Keratinocyte (primary cell): ENCODE data around the gene FGD4. TPM values are rescaled to one million over a fixed set of nuclear protein-coding genes. Genes with fewer than 3 reads are reported as not detected.

Source experiments
- DNase-seq: peaks from one replicate; pipeline ENCODE4 v3.0.0-alpha.2; 2011; ENCODE audit warnings: low read depth, missing footprints, low spot score
- FAIRE-seq: peaks from 2 replicates; lab custom pipeline; 2011; peaks lifted over from hg19 to GRCh38; lab: Jason Lieb, UNC
- H2AFZ ChIP-seq: 2 replicates; pipeline ENCODE4 v1.6.0; 2012; ENCODE audit warnings: low read length, control low read depth, inconsistent platforms; ENCODE audit not compliant: control insufficient read depth
- H3K27ac ChIP-seq: 2 replicates; pipeline ENCODE4 v1.5.1; 2011; ENCODE audit warnings: low read length; ENCODE audit not compliant: control insufficient read depth, insufficient read depth
- H3K27me3 ChIP-seq: 3 replicates; pipeline ENCODE4 v1.6.0; 2011; ENCODE audit warnings: low read length; ENCODE audit not compliant: control insufficient read depth, insufficient read depth; ENCODE audit errors: extremely low read depth
- H3K36me3 ChIP-seq, 2 experiments: 2 replicates in 1 of 2; 3 replicates in 1 of 2; pipeline ENCODE4 v1.5.1; 2011; ENCODE audit warnings: low read length in 2 of 2, mild to moderate bottlenecking in 1 of 2; ENCODE audit not compliant: control insufficient read depth in 2 of 2, insufficient read depth in 2 of 2; ENCODE audit errors: extremely low read depth in 1 of 2
- H3K4me1 ChIP-seq: 3 replicates; pipeline ENCODE4 v1.5.1; 2011; ENCODE audit warnings: low read length; ENCODE audit not compliant: control insufficient read depth, insufficient read depth; ENCODE audit errors: extremely low read depth
- H3K4me2 ChIP-seq: 3 replicates; pipeline ENCODE4 v1.6.0; 2011; ENCODE audit warnings: low read depth, low read length; ENCODE audit not compliant: control insufficient read depth, insufficient read depth; ENCODE audit errors: extremely low read depth
- H3K4me3 ChIP-seq, 3 experiments: fragments of 200-600 bp in 1 of 3; sonication (generic) in 1 of 3; 2 replicates in 2 of 3; 3 replicates in 1 of 3; pipeline ENCODE4 v1.5.1; 2011 to 2016; ENCODE audit warnings: low read length in 3 of 3, mild to moderate bottlenecking in 3 of 3, control low read depth in 2 of 3, inconsistent platforms in 1 of 3, low read depth in 1 of 3, mixed read lengths in 1 of 3, mixed run types in 1 of 3, moderate library complexity in 1 of 3; ENCODE audit not compliant: control insufficient read depth in 2 of 3, insufficient read depth in 2 of 3; ENCODE audit errors: extremely low read depth in 1 of 3
- H3K79me2 ChIP-seq: 2 replicates; pipeline ENCODE4 v1.6.0; 2012; ENCODE audit warnings: low read length; ENCODE audit not compliant: control insufficient read depth, insufficient read depth
- H3K9ac ChIP-seq: 3 replicates; pipeline ENCODE4 v1.6.0; 2011; ENCODE audit warnings: low read length; ENCODE audit not compliant: control insufficient read depth, insufficient read depth; ENCODE audit errors: extremely low read depth
- H3K9me1 ChIP-seq: 3 replicates; pipeline ENCODE4 v1.6.0; 2011; ENCODE audit warnings: low read length; ENCODE audit not compliant: control insufficient read depth, insufficient read depth; ENCODE audit errors: extremely low read depth
- H3K9me3 ChIP-seq: 2 replicates; pipeline ENCODE4 v1.5.1; 2012; ENCODE audit warnings: low read depth, low read length; ENCODE audit not compliant: control insufficient read depth
- H4K20me1 ChIP-seq: 3 replicates; pipeline ENCODE4 v1.6.0; 2011; ENCODE audit warnings: low read length; ENCODE audit not compliant: control insufficient read depth, insufficient read depth; ENCODE audit errors: extremely low read depth
- EZH2 ChIP-seq: IDR thresholded peaks from one replicate; pipeline ENCODE4 v1.6.1; 2012; ENCODE audit warnings: inconsistent platforms, mild to moderate bottlenecking, low read length, moderate library complexity
- dilution Hi-C: fragments of 300-500 bp; cut with MboI; formaldehyde crosslinking; loops from one replicate; pipeline ENCODE4 v1.7.0; 2020; ENCODE audit warnings: low sequenced_read_pairs; ENCODE audit not compliant: extremely low pct_ligation_motif_present
- polyA plus RNA-seq, 5 experiments: library from polyadenylated mRNA; depleted of rRNA in 3 of 5; stranded (reverse) in 3 of 5; stranded (forward) in 1 of 5; unstranded in 1 of 5; fragments of >200 nt; gene quantifications; 1 replicate in 1 of 5; 2 replicates in 3 of 5; 3 replicates in 1 of 5; pipeline versions ENCODE4 v1.2.1 to v1.2.3, GENCODE V29; 2011 to 2012; ENCODE audit warnings: missing spikeins in 2 of 5, low read depth in 1 of 5, low replicate concordance in 1 of 5
- TF ChIP-seq, protein P1 (sequence below), 3 experiments: IDR thresholded peaks in 1 of 3; conservative IDR thresholded peaks in 1 of 3; optimal IDR thresholded peaks in 1 of 3; 2 replicates in 2 of 3; 3 replicates in 1 of 3; pipeline versions ENCODE3 to v1.5.1; 2011; ENCODE audit warnings: low read length in 3 of 3, mild to moderate bottlenecking in 3 of 3, moderate library complexity in 2 of 3, control low read depth in 1 of 3, inconsistent platforms in 1 of 3; ENCODE audit not compliant: insufficient read depth in 2 of 3; ENCODE audit errors: extremely low read depth in 1 of 3

The FGD4 gene
- polyA plus RNA-seq, 1 donor (not counting 4 experiments of a cell fraction or from before 2014, with no cell fraction given), result 10.5 TPM

DNA sequence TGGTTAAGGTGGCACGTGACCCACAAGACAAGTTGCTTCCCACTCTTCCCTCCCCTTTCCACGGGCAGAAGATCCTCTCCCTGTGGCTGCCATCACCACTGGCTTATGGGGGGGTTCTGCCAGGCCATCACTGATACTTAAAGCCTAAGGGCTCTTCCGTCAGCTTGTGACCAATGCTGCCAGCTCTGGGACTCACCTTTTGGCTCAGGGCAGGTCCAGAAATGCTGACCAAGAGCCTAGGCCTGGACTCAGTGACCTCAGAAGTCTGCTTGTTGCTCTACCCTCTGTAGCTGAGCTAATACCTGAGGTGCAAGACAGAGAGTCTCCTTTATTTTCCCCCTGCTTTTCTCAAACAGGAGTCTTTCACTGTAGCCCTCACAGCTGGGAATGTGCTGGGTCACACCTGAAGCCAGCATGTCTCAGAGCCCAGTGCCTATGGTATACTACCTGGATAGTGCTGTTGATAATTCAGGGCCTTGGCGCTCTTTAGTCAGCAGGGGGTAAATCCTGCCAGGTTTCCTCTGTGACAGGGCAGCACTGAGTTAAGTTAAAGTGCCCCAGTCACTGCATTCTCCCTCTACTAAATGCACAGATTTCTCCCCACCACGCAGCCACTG lies 19.7 kb downstream of the FGD4 start:
- Histone ChIP-seq H3K4me1 (peaks cover 7% of the 10 kb centered on the region), H3K4me3 (no peak overlapping the region), H3K36me3 (peaks cover 0 to 7% of the 10 kb centered on the region in 2 experiments), H3K27ac (no peak overlapping the region), H3K9ac (no peak overlapping the region), H3K27me3 (no peaks in the 10 kb centered on the region), H3K79me2 (peaks cover 82% of the 10 kb centered on the region), H3K9me1 (peaks cover 3% of the 10 kb centered on the region), H3K4me2 (no peak overlapping the region), H3K9me3 (no peaks in the 10 kb centered on the region), H2AFZ (no peak overlapping the region), H4K20me1 (peaks cover 3% of the 10 kb centered on the region)
- DNase-seq (no peak), FAIRE-seq (no peak)
- TF ChIP-seq EZH2, result no peak
- TF ChIP-seq, protein P1, sequence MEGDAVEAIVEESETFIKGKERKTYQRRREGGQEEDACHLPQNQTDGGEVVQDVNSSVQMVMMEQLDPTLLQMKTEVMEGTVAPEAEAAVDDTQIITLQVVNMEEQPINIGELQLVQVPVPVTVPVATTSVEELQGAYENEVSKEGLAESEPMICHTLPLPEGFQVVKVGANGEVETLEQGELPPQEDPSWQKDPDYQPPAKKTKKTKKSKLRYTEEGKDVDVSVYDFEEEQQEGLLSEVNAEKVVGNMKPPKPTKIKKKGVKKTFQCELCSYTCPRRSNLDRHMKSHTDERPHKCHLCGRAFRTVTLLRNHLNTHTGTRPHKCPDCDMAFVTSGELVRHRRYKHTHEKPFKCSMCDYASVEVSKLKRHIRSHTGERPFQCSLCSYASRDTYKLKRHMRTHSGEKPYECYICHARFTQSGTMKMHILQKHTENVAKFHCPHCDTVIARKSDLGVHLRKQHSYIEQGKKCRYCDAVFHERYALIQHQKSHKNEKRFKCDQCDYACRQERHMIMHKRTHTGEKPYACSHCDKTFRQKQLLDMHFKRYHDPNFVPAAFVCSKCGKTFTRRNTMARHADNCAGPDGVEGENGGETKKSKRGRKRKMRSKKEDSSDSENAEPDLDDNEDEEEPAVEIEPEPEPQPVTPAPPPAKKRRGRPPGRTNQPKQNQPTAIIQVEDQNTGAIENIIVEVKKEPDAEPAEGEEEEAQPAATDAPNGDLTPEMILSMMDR (optimal IDR thresholded peaks at IDR 0.05 in 1 of 3, IDR thresholded peaks at IDR 0.05 in 1 of 3, conservative IDR thresholded peaks at IDR 0.05 in 1 of 3; ENCODE audit: extremely low read depth in 1 of 3, insufficient read depth in 2 of 3, low read length in 3 of 3), result no peak
- dilution Hi-C loops, result no loop called here

DNA sequence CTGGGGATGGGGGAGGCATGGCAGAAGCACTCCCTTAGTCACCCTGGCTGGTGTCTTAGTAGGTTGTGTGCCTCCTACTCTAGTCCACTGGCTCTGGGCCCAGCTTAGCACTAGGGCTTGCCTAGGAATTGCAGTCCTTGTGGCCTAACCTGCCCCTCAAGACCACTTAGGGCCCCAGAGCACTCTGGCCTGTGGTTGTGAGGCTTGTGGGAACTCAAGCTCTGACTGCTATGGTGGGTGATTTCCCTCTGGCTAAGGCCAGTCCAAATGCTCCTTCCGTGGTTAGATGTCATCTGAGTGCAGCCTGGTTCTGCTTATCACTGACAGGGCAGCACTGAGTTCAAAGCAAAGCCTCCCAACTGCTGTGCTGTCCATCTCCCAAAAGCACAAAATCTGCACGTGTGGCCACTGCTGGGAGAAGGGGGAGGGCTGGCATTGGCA lies 20.2 kb downstream of the FGD4 start:
- dilution Hi-C loops, result no loop called here
- H3K36me3 ChIP-seq, result peaks cover 0 to 7% of the 10 kb centered on the region in 2 experiments
- no peak overlapping the region for H3K4me3 ChIP-seq
- no peak overlapping the region for H3K27ac ChIP-seq
- peaks cover 82% of the 10 kb centered on the region for H3K79me2 ChIP-seq
- no peak overlapping the region for H2AFZ ChIP-seq
- H3K9ac ChIP-seq, result no peak overlapping the region
- DNase-seq, result no peak
- H3K4me1 ChIP-seq, result peaks cover 7% of the 10 kb centered on the region
- no peak for TF ChIP-seq EZH2
- H3K4me2 ChIP-seq, result no peak overlapping the region
- no peaks in the 10 kb centered on the region for H3K27me3 ChIP-seq
- H4K20me1 ChIP-seq, result peaks cover 3% of the 10 kb centered on the region
- no peak for FAIRE-seq
- H3K9me1 ChIP-seq, result peaks cover 3% of the 10 kb centered on the region
- H3K9me3 ChIP-seq, result no peaks in the 10 kb centered on the region
